HepG2 (cell line): ENCODE results near the gene RNF208. TPM values are rescaled to one million over a fixed set of nuclear protein-coding genes. Genes with fewer than 3 reads are reported as not detected.

Source experiments
- CBX5 ChIP-seq: sonication (generic); formaldehyde crosslinking; IDR thresholded peaks from 2 replicates; pipeline ENCODE4 v1.4.0; 2020; ENCODE audit warnings: missing genetic modification reagents, borderline replicate concordance
- FIP1L1 ChIP-seq: fragments of 200-400 bp; formaldehyde crosslinking; IDR thresholded peaks from 2 replicates; pipeline ENCODE4 v1.6.1; 2018; ENCODE audit warnings: low read depth, mild to moderate bottlenecking, low read length, moderate library complexity, borderline replicate concordance; ENCODE audit not compliant: insufficient read depth
- HHEX ChIP-seq: IDR thresholded peaks from 2 replicates; pipeline ENCODE4 v1.6.1; 2016; ENCODE audit warnings: control low read depth
- MED8 ChIP-seq: sonication (generic); formaldehyde crosslinking; IDR thresholded peaks from 2 replicates; pipeline ENCODE4 v1.8.1; 2023; ENCODE audit warnings: mild to moderate bottlenecking, missing genetic modification reagents; ENCODE audit not compliant: insufficient replicate concordance
- NRL ChIP-seq: sonication (generic); formaldehyde crosslinking; IDR thresholded peaks from 2 replicates; pipeline ENCODE4 v1.5.0; 2020; ENCODE audit warnings: missing genetic modification reagents, mild to moderate bottlenecking, moderate library complexity, borderline replicate concordance
- PRDM4 ChIP-seq: sonication (generic); formaldehyde crosslinking; IDR thresholded peaks from 2 replicates; pipeline ENCODE4 v1.9.0; 2021; ENCODE audit warnings: missing genetic modification reagents, borderline replicate concordance
- SKI ChIP-seq: fragments of 450-650 bp; IDR thresholded peaks from one replicate; pipeline ENCODE4 v1.6.1; 2018; ENCODE audit warnings: mild to moderate bottlenecking; ENCODE audit not compliant: partially characterized antibody
- SMYD3 ChIP-seq: sonication (generic); formaldehyde crosslinking; IDR thresholded peaks from 2 replicates; pipeline ENCODE4 v1.8.1; 2023; ENCODE audit warnings: mild to moderate bottlenecking, missing genetic modification reagents
- TRIM22 ChIP-seq: fragments of 450-650 bp; IDR thresholded peaks from 2 replicates; pipeline ENCODE4 v1.6.1; 2017
- ZFP36L2 ChIP-seq: sonication (generic); formaldehyde crosslinking; IDR thresholded peaks from 2 replicates; pipeline ENCODE4 v1.4.0; 2020; ENCODE audit warnings: missing genetic modification reagents
- ZNF275 ChIP-seq: sonication (generic); formaldehyde crosslinking; IDR thresholded peaks from 2 replicates; pipeline ENCODE4 v1.8.0; 2022; ENCODE audit warnings: missing genetic modification reagents, mild to moderate bottlenecking, inconsistent platforms, borderline replicate concordance
- ZNF496 ChIP-seq: sonication (generic); formaldehyde crosslinking; IDR thresholded peaks from 2 replicates; pipeline ENCODE4 v1.8.1; 2023; ENCODE audit warnings: mild to moderate bottlenecking, moderate library complexity, missing genetic modification reagents; ENCODE audit not compliant: insufficient replicate concordance
- ZNF546 ChIP-seq: sonication (generic); formaldehyde crosslinking; conservative IDR thresholded peaks from 2 replicates; pipeline ENCODE4 v1.8.1; 2023; ENCODE audit warnings: mild to moderate bottlenecking, missing genetic modification reagents
- ZNF724P ChIP-seq: sonication (generic); formaldehyde crosslinking; IDR thresholded peaks from 2 replicates; pipeline ENCODE4 v1.8.0; 2022; ENCODE audit warnings: missing genetic modification reagents, borderline replicate concordance
- ZNF740 ChIP-seq: sonication (generic); formaldehyde crosslinking; IDR thresholded peaks from 2 replicates; pipeline ENCODE4 v1.4.0; 2020; ENCODE audit warnings: missing genetic modification reagents
- ZNF83 ChIP-seq: sonication (generic); formaldehyde crosslinking; IDR thresholded peaks from 2 replicates; pipeline ENCODE4 v1.4.0; 2020; ENCODE audit warnings: missing genetic modification reagents, mild to moderate bottlenecking, borderline replicate concordance
- ZSCAN22 ChIP-seq: sonication (generic); formaldehyde crosslinking; IDR thresholded peaks from 2 replicates; pipeline ENCODE4 v1.4.0; 2020; ENCODE audit warnings: mild to moderate bottlenecking, missing genetic modification reagents
- polyA plus RNA-seq, 8 experiments: library from polyadenylated mRNA; depleted of rRNA in 3 of 8; stranded (reverse) in 7 of 8; unstranded in 1 of 8; fragments of >200 nt; fragmentation: Illumina TruSeq in 4 of 8; extraction: Trizol in 4 of 8; gene quantifications; 2 replicates each; pipeline versions ENCODE4 v1.2.1 to v1.2.3, GENCODE V29; 2011 to 2016; ENCODE audit warnings: low read depth in 4 of 8, missing spikeins in 1 of 8, mixed read lengths in 1 of 8; ENCODE audit not compliant: insufficient read depth in 1 of 8
- total RNA-seq, 5 experiments: library from RNA; depleted of rRNA; stranded (reverse); fragments of >200 nt; fragmentation: Illumina TruSeq; extraction: Trizol; gene quantifications; 2 replicates each; pipeline ENCODE4 v1.2.3, GENCODE V29; 2016; ENCODE audit warnings: low read depth in 1 of 5
- TF ChIP-seq, protein P1 (sequence below): sonication (generic); formaldehyde crosslinking; IDR thresholded peaks from 2 replicates; pipeline ENCODE4 v1.4.0; 2020; ENCODE audit warnings: missing genetic modification reagents, mild to moderate bottlenecking, borderline replicate concordance
- TF ChIP-seq, protein P2 (sequence below): sonication (generic); formaldehyde crosslinking; conservative IDR thresholded peaks from 2 replicates; pipeline ENCODE4 v1.8.0; 2022; ENCODE audit warnings: low read depth, missing genetic modification reagents

Gene RNF208
- total and polyA plus RNA-seq, 2 of the 13 experiments (the other 11 are each of a cell fraction or from before 2014, with no cell fraction given): 1.6 to 2.1 TPM

- 0 out of 2 replicates have a peak, but pooled peaks have one; percentile 64 for TF ChIP-seq CBX5 (CRISPR knock-in tag)
- TF ChIP-seq MED8: peak; percentile 33
- no peak for TF ChIP-seq SKI
- no peak for TF ChIP-seq ZNF83
- TF ChIP-seq HHEX: no peak
- 0 out of 2 replicates have a peak, but pooled peaks have one; percentile 47 for TF ChIP-seq SMYD3 (CRISPR knock-in tag)
- no peak for TF ChIP-seq PRDM4 (CRISPR knock-in tag)
- peak; percentile 59; the same call in 1 of the 2 replicates for TF ChIP-seq ZNF724P
- no peak for TF ChIP-seq ZNF546 (CRISPR knock-in tag)
- TF ChIP-seq FIP1L1: no peak
- TF ChIP-seq TRIM22: no peak
- TF ChIP-seq ZNF496 (CRISPR knock-in tag): no peak
- no peak for TF ChIP-seq NRL (CRISPR knock-in tag)
- TF ChIP-seq, protein P1, sequence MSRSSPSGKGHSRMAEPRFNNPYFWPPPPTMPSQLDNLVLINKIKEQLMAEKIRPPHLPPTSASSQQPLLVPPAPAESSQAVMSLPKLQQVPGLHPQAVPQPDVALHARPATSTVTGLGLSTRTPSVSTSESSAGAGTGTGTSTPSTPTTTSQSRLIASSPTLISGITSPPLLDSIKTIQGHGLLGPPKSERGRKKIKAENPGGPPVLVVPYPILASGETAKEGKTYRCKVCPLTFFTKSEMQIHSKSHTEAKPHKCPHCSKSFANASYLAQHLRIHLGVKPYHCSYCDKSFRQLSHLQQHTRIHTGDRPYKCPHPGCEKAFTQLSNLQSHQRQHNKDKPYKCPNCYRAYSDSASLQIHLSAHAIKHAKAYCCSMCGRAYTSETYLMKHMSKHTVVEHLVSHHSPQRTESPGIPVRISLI: no peak
- TF ChIP-seq ZSCAN22 (CRISPR knock-in tag): no peak
- TF ChIP-seq, protein P2, sequence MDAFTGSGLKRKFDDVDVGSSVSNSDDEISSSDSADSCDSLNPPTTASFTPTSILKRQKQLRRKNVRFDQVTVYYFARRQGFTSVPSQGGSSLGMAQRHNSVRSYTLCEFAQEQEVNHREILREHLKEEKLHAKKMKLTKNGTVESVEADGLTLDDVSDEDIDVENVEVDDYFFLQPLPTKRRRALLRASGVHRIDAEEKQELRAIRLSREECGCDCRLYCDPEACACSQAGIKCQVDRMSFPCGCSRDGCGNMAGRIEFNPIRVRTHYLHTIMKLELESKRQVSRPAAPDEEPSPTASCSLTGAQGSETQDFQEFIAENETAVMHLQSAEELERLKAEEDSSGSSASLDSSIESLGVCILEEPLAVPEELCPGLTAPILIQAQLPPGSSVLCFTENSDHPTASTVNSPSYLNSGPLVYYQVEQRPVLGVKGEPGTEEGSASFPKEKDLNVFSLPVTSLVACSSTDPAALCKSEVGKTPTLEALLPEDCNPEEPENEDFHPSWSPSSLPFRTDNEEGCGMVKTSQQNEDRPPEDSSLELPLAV (CRISPR knock-in tag): 0 out of 2 replicates have a peak, but pooled peaks have one; percentile 40
- no peak; the same call in 1 of the 2 replicates for TF ChIP-seq ZNF740 (CRISPR knock-in tag)
- no peak for TF ChIP-seq ZFP36L2 (CRISPR knock-in tag)
- peak; percentile 79 for TF ChIP-seq ZNF275
These were observed 16.6 kb downstream of the RNF208 start, which contains the start of the genes NDOR1 and TMEM203 (continued) for GRCh38 chr9:137205126-137206069.
